Suprapubic skin (tissue), 4 donors: ENCODE measurements around the gene FAM241A. TPM values are rescaled to one million over a fixed set of nuclear protein-coding genes. Genes with fewer than 3 reads are reported as not detected.

ENCODE experiments used
- DNase-seq, 2 donors: peaks; one replicate each; pipeline ENCODE4 v3.0.0-alpha.2; 2019; ENCODE audit warnings: low spot score in 2 of 2
- H3K27ac ChIP-seq: fragments of 200-600 bp; sonication (generic); one replicate; pipeline ENCODE4 v1.5.1; 2019
- H3K27me3 ChIP-seq: fragments of 200-600 bp; sonication (generic); one replicate; pipeline ENCODE4 v1.5.1; 2019
- H3K36me3 ChIP-seq: fragments of 200-600 bp; sonication (generic); one replicate; pipeline ENCODE4 v1.5.1; 2019
- H3K4me1 ChIP-seq: fragments of 200-600 bp; sonication (generic); one replicate; pipeline ENCODE4 v1.5.1; 2019
- H3K4me3 ChIP-seq: fragments of 200-600 bp; sonication (generic); one replicate; pipeline ENCODE4 v1.5.1; 2019; ENCODE audit warnings: mild to moderate bottlenecking
- H3K9me3 ChIP-seq: fragments of 200-600 bp; sonication (generic); one replicate; pipeline ENCODE4 v1.5.1; 2019
- EP300 ChIP-seq: sonication (generic); formaldehyde crosslinking; IDR thresholded peaks from one replicate; pipeline ENCODE4 v1.6.1; 2017; ENCODE audit warnings: antibody characterized with exemption
- POLR2A ChIP-seq, 2 donors: fragments of 450-650 bp; IDR thresholded peaks; one replicate each; pipeline ENCODE4 v1.6.1; 2017; ENCODE audit warnings: antibody characterized with exemption in 2 of 2, mild to moderate bottlenecking in 2 of 2, moderate library complexity in 2 of 2
- POLR2AphosphoS5 ChIP-seq, 3 donors: sonication (generic); formaldehyde crosslinking; IDR thresholded peaks; one replicate each; pipeline ENCODE4 v1.6.1; 2017; ENCODE audit warnings: antibody characterized with exemption in 3 of 3
- WGBS: methylation state at CpG from one replicate; pipeline ENCODE4 v1.1.5; 2018; 5-methylcytosine and 5-hydroxymethylcytosine counted together
- total RNA-seq, 4 donors: library from RNA; depleted of rRNA; stranded (reverse); fragments of >200 nt; gene quantifications; one replicate each; pipeline ENCODE4 v1.1.0, GENCODE V29; 2016
- TF ChIP-seq, protein P1 (sequence below), 2 donors: fragments of 200-600 bp in 1 of 2; fragments of 450-650 bp in 1 of 2; sonication (generic) in 1 of 2; IDR thresholded peaks; one replicate each; pipeline ENCODE4 v1.5.1; 2016 to 2019; ENCODE audit warnings: antibody characterized with exemption in 2 of 2, mild to moderate bottlenecking in 1 of 2, moderate library complexity in 1 of 2

FAM241A gene
- total RNA-seq, 4 donors from 2014 or later: 2.8 to 3.7 (median 3.4) TPM

DNA sequence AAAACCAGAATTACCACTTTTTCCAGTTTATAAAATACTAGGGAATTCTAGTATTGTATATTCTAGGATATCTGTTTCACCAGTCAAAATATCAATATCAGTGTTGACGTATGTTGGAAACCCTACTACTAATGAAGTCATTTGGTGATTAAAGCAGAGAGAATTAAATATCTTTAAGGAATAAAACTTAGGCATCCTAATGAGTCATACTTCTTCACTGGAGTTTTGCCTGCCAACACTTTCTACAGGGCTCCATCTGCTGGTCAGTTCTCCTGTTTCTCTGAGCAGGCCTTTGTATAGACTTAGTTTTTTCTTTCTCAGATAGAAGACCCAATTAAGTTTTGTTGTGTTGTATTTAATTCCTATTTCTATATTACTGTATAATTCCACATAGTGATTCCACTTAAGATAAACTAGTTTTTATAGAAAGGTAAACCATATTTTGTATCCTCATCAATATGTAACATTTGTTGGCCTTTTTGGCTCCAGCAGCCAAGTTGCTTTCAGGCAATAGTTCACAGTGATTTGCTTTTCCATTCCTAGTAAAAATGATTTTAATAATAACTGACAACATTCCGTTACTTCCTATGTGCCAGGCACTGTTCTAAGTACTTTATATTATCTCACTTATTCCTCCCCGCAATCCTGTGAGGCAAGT, 89.8 kb downstream of the FAM241A start:
- H3K27me3 ChIP-seq: no peaks in the 10 kb centered on the region
- H3K4me1 ChIP-seq: peaks cover 37% of the 10 kb centered on the region
- no peaks in the 10 kb centered on the region for H3K9me3 ChIP-seq
- WGBS: 53% methylated on average over 3 of the region's 3 CpGs
- H3K27ac ChIP-seq: no peak overlapping the region
- TF ChIP-seq, protein P1, sequence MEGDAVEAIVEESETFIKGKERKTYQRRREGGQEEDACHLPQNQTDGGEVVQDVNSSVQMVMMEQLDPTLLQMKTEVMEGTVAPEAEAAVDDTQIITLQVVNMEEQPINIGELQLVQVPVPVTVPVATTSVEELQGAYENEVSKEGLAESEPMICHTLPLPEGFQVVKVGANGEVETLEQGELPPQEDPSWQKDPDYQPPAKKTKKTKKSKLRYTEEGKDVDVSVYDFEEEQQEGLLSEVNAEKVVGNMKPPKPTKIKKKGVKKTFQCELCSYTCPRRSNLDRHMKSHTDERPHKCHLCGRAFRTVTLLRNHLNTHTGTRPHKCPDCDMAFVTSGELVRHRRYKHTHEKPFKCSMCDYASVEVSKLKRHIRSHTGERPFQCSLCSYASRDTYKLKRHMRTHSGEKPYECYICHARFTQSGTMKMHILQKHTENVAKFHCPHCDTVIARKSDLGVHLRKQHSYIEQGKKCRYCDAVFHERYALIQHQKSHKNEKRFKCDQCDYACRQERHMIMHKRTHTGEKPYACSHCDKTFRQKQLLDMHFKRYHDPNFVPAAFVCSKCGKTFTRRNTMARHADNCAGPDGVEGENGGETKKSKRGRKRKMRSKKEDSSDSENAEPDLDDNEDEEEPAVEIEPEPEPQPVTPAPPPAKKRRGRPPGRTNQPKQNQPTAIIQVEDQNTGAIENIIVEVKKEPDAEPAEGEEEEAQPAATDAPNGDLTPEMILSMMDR (IDR thresholded peaks at IDR 0.05): peak; percentile 57 to 74
- TF ChIP-seq POLR2AphosphoS5 (IDR thresholded peaks at IDR 0.05): no peak
- H3K4me3 ChIP-seq: no peak overlapping the region
- no peaks in the 10 kb centered on the region for H3K36me3 ChIP-seq
- DNase-seq: no peak

DNA sequence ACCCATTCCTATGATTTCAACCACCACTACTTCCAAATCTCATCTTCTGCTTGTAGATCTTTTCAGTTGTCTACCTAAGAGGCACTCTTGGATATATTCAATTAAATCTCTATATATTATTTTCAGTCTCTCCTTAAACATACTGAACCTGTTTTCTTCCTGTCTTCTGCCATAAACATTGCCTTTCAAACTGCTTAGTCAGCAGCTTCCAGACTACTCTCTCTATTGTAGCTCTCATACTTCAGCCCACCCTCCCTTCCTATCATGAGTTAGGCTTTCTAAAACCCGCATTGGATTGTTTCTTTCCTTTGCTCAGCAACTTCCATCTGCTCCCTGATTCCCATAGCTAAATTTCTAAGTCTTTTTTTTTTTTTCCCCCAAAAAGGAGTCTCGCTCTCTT, 90.8 kb downstream of the FAM241A start:
- H3K4me1 ChIP-seq: peaks cover 29% of the 10 kb centered on the region
- H3K27me3 ChIP-seq: no peaks in the 10 kb centered on the region
- DNase-seq: no peak
- H3K36me3 ChIP-seq: no peaks in the 10 kb centered on the region
- H3K4me3 ChIP-seq: no peak overlapping the region
- TF ChIP-seq, protein P1 (IDR thresholded peaks at IDR 0.05): no peak
- TF ChIP-seq EP300 (no peak), POLR2AphosphoS5 (IDR thresholded peaks at IDR 0.05) (no peak), POLR2A (IDR thresholded peaks at IDR 0.05) (no peak)
- H3K9me3 ChIP-seq: no peaks in the 10 kb centered on the region
- WGBS: 89% methylated on average over 2 of the region's 2 CpGs
- no peak overlapping the region for H3K27ac ChIP-seq

DNA sequence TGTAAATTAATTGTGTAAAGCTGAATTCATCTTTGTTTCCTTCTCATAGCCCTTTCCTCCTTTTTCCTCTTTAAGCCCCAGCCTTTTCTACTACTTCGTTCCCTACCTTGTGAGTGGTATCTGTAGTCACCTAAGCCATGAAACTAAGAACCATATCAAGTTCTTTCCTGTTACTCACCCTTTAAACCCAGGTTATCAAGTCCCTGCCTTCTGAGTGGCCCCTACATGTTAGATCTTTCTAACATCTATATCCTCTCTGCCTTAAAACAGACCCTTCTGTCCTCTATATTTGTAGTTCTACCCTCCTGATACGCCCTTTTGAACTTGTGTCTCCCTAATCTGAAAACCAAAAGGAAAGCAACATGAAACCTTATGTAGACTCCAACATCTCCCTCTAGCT, 93.6 kb downstream of the FAM241A start:
- H3K9me3 ChIP-seq: no peaks in the 10 kb centered on the region
- 99% methylated on average over 2 of the region's 2 CpGs for WGBS
- TF ChIP-seq EP300: no peak
- no peak for TF ChIP-seq POLR2A (IDR thresholded peaks at IDR 0.05)
- TF ChIP-seq, protein P1 (IDR thresholded peaks at IDR 0.05): no peak
- TF ChIP-seq POLR2AphosphoS5 (IDR thresholded peaks at IDR 0.05): no peak

More for the DNA sequence above, 93.6 kb downstream of the FAM241A start:
- H3K36me3 ChIP-seq: no peaks in the 10 kb centered on the region
- no peak overlapping the region for H3K27ac ChIP-seq
- no peak overlapping the region for H3K4me3 ChIP-seq
- DNase-seq: no peak
- no peaks in the 10 kb centered on the region for H3K27me3 ChIP-seq
- peaks cover 12% of the 10 kb centered on the region for H3K4me1 ChIP-seq

Other genes with a start within 250 kb of the FAM241A start
- gene AP1AR, start 86.3 kb downstream of the FAM241A start, total RNA-seq: 10 to 100 TPM; 13.4 to 22.7 (median 15.6) TPM
- 10 to 100 TPM in 3 of 4 donors, 1 to 10 TPM in 1; 9.5 to 16.2 (median 12.4) TPM for gene TIFA, start 140.4 kb downstream of the FAM241A start, total RNA-seq
- gene ALPK1, start 151.9 kb downstream of the FAM241A start, total RNA-seq: 10 to 100 TPM; 15.7 to 87.2 (median 24.2) TPM